ENCODE data around the gene NCS1. TPM values are rescaled to one million over a fixed set of nuclear protein-coding genes. Genes with fewer than 3 reads are reported as not detected.

The NCS1 gene
- 1 to 10 TPM in 2 of 4 donors, under 1 TPM in 2; 0.54 to 9.2 (median 3.0) TPM for polyA plus RNA-seq
- long read RNA-seq, donor 1, full-length matches to known transcripts, result 5 of 5 reads
- long read RNA-seq, donor 1, partial matches to known transcripts, result 0 of 5 reads
- long read RNA-seq, donor 1, other reads (novel, unspliced or antisense), result 0 of 5 reads
- long read RNA-seq, donor 2, result 0 reads
- long read RNA-seq, donor 3, full-length matches to known transcripts, result 1 of 10 reads
- long read RNA-seq, donor 3, partial matches to known transcripts, result 9 of 10 reads
- long read RNA-seq, donor 3, other reads (novel, unspliced or antisense), result 0 of 10 reads
- long read RNA-seq, donor 4, result 0 reads
- long read RNA-seq, donor 5, full-length matches to known transcripts, result 2 of 2 reads
- long read RNA-seq, donor 5, partial matches to known transcripts, result 0 of 2 reads
- long read RNA-seq, donor 5, other reads (novel, unspliced or antisense), result 0 of 2 reads
- long read RNA-seq, donor 6, result 0 reads
- long read RNA-seq, donor 7, result 0 reads
- long read RNA-seq, donor 8, full-length matches to known transcripts, result 3 of 3 reads
- long read RNA-seq, donor 8, partial matches to known transcripts, result 0 of 3 reads
- long read RNA-seq, donor 8, other reads (novel, unspliced or antisense), result 0 of 3 reads
- long read RNA-seq, donor 9, full-length matches to known transcripts, result 1 of 1 reads
- long read RNA-seq, donor 9, partial matches to known transcripts, result 0 of 1 reads
- long read RNA-seq, donor 9, other reads (novel, unspliced or antisense), result 0 of 1 reads
- long read RNA-seq, donor 10, full-length matches to known transcripts, result 10 of 10 reads
- long read RNA-seq, donor 10, partial matches to known transcripts, result 0 of 10 reads
- long read RNA-seq, donor 10, other reads (novel, unspliced or antisense), result 0 of 10 reads

GRCh38 chr9:130172161-130172857, at the start of gene NCS1:
Gene NCS1 (plus strand): TSS chr9:130172404. CDS start chr9:130172664, 260 bp downstream.
- no peak for FAIRE-seq
- Histone ChIP-seq H3K4me3 (ENCODE audit: low read depth in 1 of 3, low read length in 3 of 3) (peak within 1 kb of the TSS in 2 of 3 donors; percentile 50 to 53), H3K9me3 (ENCODE audit: control insufficient read depth in 2 of 2, insufficient read depth in 1 of 2, low read depth in 1 of 2, low read length in 1 of 2) (no peaks in the 10 kb centered on the region), H3K36me3 (ENCODE audit: control insufficient read depth in 3 of 3, insufficient read depth in 2 of 3, low read depth in 1 of 3, low read length in 3 of 3) (peaks cover 0 to 3% (median 0%) of the 10 kb centered on the region in 3 donors), H3K27me3 (ENCODE audit: control insufficient read depth in 3 of 3, insufficient read depth in 3 of 3, low read length in 3 of 3) (peaks cover 0 to 24% (median 12%) of the 10 kb centered on the region in 3 donors), H3K27ac (ENCODE audit: low read depth in 1 of 3, low read length in 2 of 3) (no peak within 1 kb of the TSS), H3K4me1 (ENCODE audit: control insufficient read depth in 3 of 3, insufficient read depth in 2 of 3, low read depth in 1 of 3, low read length in 2 of 3) (no peaks in the 10 kb centered on the region)
- WGBS, 3 donors, result 0% methylated on average over 5 to 101 of the region's 101 CpGs
- DNase-seq, result peak; percentile 24 to 78

- FAIRE-seq (no peak), DNase-seq (no peak)
- WGBS, 3 donors, result 86 to 88% (median 87%) methylated on average over 7 of the region's 7 CpGs
These were observed 49.7 kb upstream of the NCS1 start for GRCh38 chr9:130122456-130122855.

GRCh38 chr9:130124085-130124860, 47.9 kb upstream of the NCS1 start:
- Histone ChIP-seq H3K4me3 (ENCODE audit: low read depth in 1 of 3, low read length in 3 of 3) (no peak overlapping the region), H3K36me3 (ENCODE audit: control insufficient read depth in 3 of 3, insufficient read depth in 2 of 3, low read depth in 1 of 3, low read length in 3 of 3) (peaks cover 0 to 66% (median 11%) of the 10 kb centered on the region in 3 donors)
- FAIRE-seq, result no peak

More at GRCh38 chr9:130122456-130122855, 49.7 kb upstream of the NCS1 start:
- no peak overlapping the region for H3K27ac ChIP-seq (ENCODE audit: low read depth in 1 of 3, low read length in 2 of 3)
- no peaks in the 10 kb centered on the region for H3K9me3 ChIP-seq (ENCODE audit: control insufficient read depth in 2 of 2, insufficient read depth in 1 of 2, low read depth in 1 of 2, low read length in 1 of 2)
- no peak overlapping the region for H3K4me3 ChIP-seq (ENCODE audit: low read depth in 1 of 3, low read length in 3 of 3)
- no peaks in the 10 kb centered on the region for H3K27me3 ChIP-seq (ENCODE audit: control insufficient read depth in 3 of 3, insufficient read depth in 3 of 3, low read length in 3 of 3)
- no peaks in the 10 kb centered on the region for H3K4me1 ChIP-seq (ENCODE audit: control insufficient read depth in 3 of 3, insufficient read depth in 2 of 3, low read depth in 1 of 3, low read length in 2 of 3)
- peaks cover 0 to 67% (median 9%) of the 10 kb centered on the region in 3 donors for H3K36me3 ChIP-seq (ENCODE audit: control insufficient read depth in 3 of 3, insufficient read depth in 2 of 3, low read depth in 1 of 3, low read length in 3 of 3)

GRCh38 chr9:130126721-130127433, 45.3 kb upstream of the NCS1 start:
- no peak for FAIRE-seq
- no peaks in the 10 kb centered on the region for H3K9me3 ChIP-seq (ENCODE audit: control insufficient read depth in 2 of 2, insufficient read depth in 1 of 2, low read depth in 1 of 2, low read length in 1 of 2)
- peak in 1 of 2 donors; percentile 26 for DNase-seq
- WGBS, 3 donors, result 54 to 74% (median 59%) methylated on average over 4 of the region's 4 CpGs
- H3K4me1 ChIP-seq (ENCODE audit: control insufficient read depth in 3 of 3, insufficient read depth in 2 of 3, low read depth in 1 of 3, low read length in 2 of 3), result no peaks in the 10 kb centered on the region
- H3K36me3 ChIP-seq (ENCODE audit: control insufficient read depth in 3 of 3, insufficient read depth in 2 of 3, low read depth in 1 of 3, low read length in 3 of 3), result peaks cover 9 to 69% (median 10%) of the 10 kb centered on the region in 3 donors
- no peak overlapping the region for H3K4me3 ChIP-seq (ENCODE audit: low read depth in 1 of 3, low read length in 3 of 3)
- H3K27me3 ChIP-seq (ENCODE audit: control insufficient read depth in 3 of 3, insufficient read depth in 3 of 3, low read length in 3 of 3), result no peaks in the 10 kb centered on the region
- peak overlapping the region in 1 of 3 donors; percentile 37 for H3K27ac ChIP-seq (ENCODE audit: low read depth in 1 of 3, low read length in 2 of 3)

More at GRCh38 chr9:130124085-130124860, 47.9 kb upstream of the NCS1 start:
- Histone ChIP-seq H3K9me3 (ENCODE audit: control insufficient read depth in 2 of 2, insufficient read depth in 1 of 2, low read depth in 1 of 2, low read length in 1 of 2) (no peaks in the 10 kb centered on the region), H3K27ac (ENCODE audit: low read depth in 1 of 3, low read length in 2 of 3) (no peak overlapping the region), H3K27me3 (ENCODE audit: control insufficient read depth in 3 of 3, insufficient read depth in 3 of 3, low read length in 3 of 3) (no peaks in the 10 kb centered on the region), H3K4me1 (ENCODE audit: control insufficient read depth in 3 of 3, insufficient read depth in 2 of 3, low read depth in 1 of 3, low read length in 2 of 3) (no peaks in the 10 kb centered on the region)
- no peak for DNase-seq
- 80 to 90% (median 89%) methylated on average over 7 of the region's 7 CpGs for WGBS, 3 donors

- FAIRE-seq, result no peak
- no peak overlapping the region for H3K4me3 ChIP-seq (ENCODE audit: low read depth in 1 of 3, low read length in 3 of 3)
- peak overlapping the region in 2 of 3 donors; percentile 16 to 85 for H3K27ac ChIP-seq (ENCODE audit: low read depth in 1 of 3, low read length in 2 of 3)
- peaks cover 9 to 66% (median 9%) of the 10 kb centered on the region in 3 donors for H3K36me3 ChIP-seq (ENCODE audit: control insufficient read depth in 3 of 3, insufficient read depth in 2 of 3, low read depth in 1 of 3, low read length in 3 of 3)
- H3K9me3 ChIP-seq (ENCODE audit: control insufficient read depth in 2 of 2, insufficient read depth in 1 of 2, low read depth in 1 of 2, low read length in 1 of 2), result no peaks in the 10 kb centered on the region
- no peaks in the 10 kb centered on the region for H3K27me3 ChIP-seq (ENCODE audit: control insufficient read depth in 3 of 3, insufficient read depth in 3 of 3, low read length in 3 of 3)
- DNase-seq, result peak in 1 of 2 donors; percentile 56
- no peaks in the 10 kb centered on the region for H3K4me1 ChIP-seq (ENCODE audit: control insufficient read depth in 3 of 3, insufficient read depth in 2 of 3, low read depth in 1 of 3, low read length in 2 of 3)
- WGBS, 3 donors, result 66 to 85% (median 73%) methylated on average over 6 of the region's 6 CpGs
These were observed 44.0 kb upstream of the NCS1 start for GRCh38 chr9:130128251-130128650.

- no peaks in the 10 kb centered on the region for H3K9me3 ChIP-seq (ENCODE audit: control insufficient read depth in 2 of 2, insufficient read depth in 1 of 2, low read depth in 1 of 2, low read length in 1 of 2)
- DNase-seq (peak in 1 of 2 donors; percentile 19), FAIRE-seq (no peak)
- no peaks in the 10 kb centered on the region for H3K4me1 ChIP-seq (ENCODE audit: control insufficient read depth in 3 of 3, insufficient read depth in 2 of 3, low read depth in 1 of 3, low read length in 2 of 3)
- 63 to 84% (median 72%) methylated on average over 14 of the region's 14 CpGs for WGBS, 3 donors
- H3K27ac ChIP-seq (ENCODE audit: low read depth in 1 of 3, low read length in 2 of 3), result peak overlapping the region in 2 of 3 donors; percentile 35 to 85
- H3K36me3 ChIP-seq (ENCODE audit: control insufficient read depth in 3 of 3, insufficient read depth in 2 of 3, low read depth in 1 of 3, low read length in 3 of 3), result peaks cover 9 to 65% (median 9%) of the 10 kb centered on the region in 3 donors
- no peak overlapping the region for H3K4me3 ChIP-seq (ENCODE audit: low read depth in 1 of 3, low read length in 3 of 3)
- H3K27me3 ChIP-seq (ENCODE audit: control insufficient read depth in 3 of 3, insufficient read depth in 3 of 3, low read length in 3 of 3), result no peaks in the 10 kb centered on the region
These were observed 43.3 kb upstream of the NCS1 start for GRCh38 chr9:130128733-130129431.
